Fibroblast of pulmonary artery (primary cell): ENCODE measurements around the gene GPX5.

ENCODE experiments used
- DNase-seq: peaks from one replicate; pipeline ENCODE4 v3.0.0-alpha.2; 2010; ENCODE audit warnings: low read depth
- H3K4me3 ChIP-seq: replicated peaks from 2 replicates; pipeline ENCODE4 v1.5.1; 2011; ENCODE audit warnings: low read depth, mild to moderate bottlenecking, control low read depth, low read length, moderate library complexity
- CTCF ChIP-seq: IDR thresholded peaks from 2 replicates; pipeline ENCODE4 v1.5.1; 2011; ENCODE audit warnings: mild to moderate bottlenecking, control low read depth, low read length, inconsistent platforms; ENCODE audit errors: missing control alignments

The GPX5 gene

GRCh38 chr6:28534875-28535274, 9.2 kb downstream of the GPX5 start:
- no peak for TF ChIP-seq CTCF
- DNase-seq = no peak
- H3K4me3 ChIP-seq = no peak overlapping the region

- TF ChIP-seq CTCF = no peak
- H3K4me3 ChIP-seq = peak overlapping the region; percentile 49
Measured at GRCh38 chr6:28537065-28537464, 11.4 kb downstream of the GPX5 start.

GRCh38 chr6:28537509-28538140, 11.9 kb downstream of the GPX5 start:
- TF ChIP-seq CTCF = no peak
- peak overlapping the region; percentile 49 for H3K4me3 ChIP-seq
- DNase-seq = no peak

More at GRCh38 chr6:28537065-28537464, 11.4 kb downstream of the GPX5 start:
- DNase-seq = peak; percentile 39

- DNase-seq = no peak
- no peak overlapping the region for H3K4me3 ChIP-seq
- TF ChIP-seq CTCF = no peak
Measured at GRCh38 chr6:28541996-28542395, 16.3 kb downstream of the GPX5 start.

GRCh38 chr6:28542440-28543296, 17.0 kb downstream of the GPX5 start:
- peak; percentile 54 for TF ChIP-seq CTCF
- peak overlapping the region; percentile 41 for H3K4me3 ChIP-seq
- peak; percentile 82 for DNase-seq

- TF ChIP-seq CTCF = no peak
- peak; percentile 23 for DNase-seq
- H3K4me3 ChIP-seq = peak overlapping the region; percentile 44
Measured at GRCh38 chr6:28543651-28544610, 18.2 kb downstream of the GPX5 start.
